Esophagus squamous epithelium (tissue), 4 donors: ENCODE results near the gene WLS.

Experiments
- CTCF ChIP-seq, 6 experiments: fragments of 450-650 bp in 4 of 6; fragments of 200-600 bp in 2 of 6; sonication (generic) in 2 of 6; IDR thresholded peaks; one replicate each; pipeline ENCODE4 v1.5.1; 2016 to 2019; ENCODE audit warnings: antibody characterized with exemption in 6 of 6, mild to moderate bottlenecking in 4 of 6, moderate library complexity in 4 of 6
- POLR2A ChIP-seq, 4 donors: fragments of 450-650 bp; IDR thresholded peaks; one replicate each; pipeline ENCODE4 v1.6.1; 2017; ENCODE audit warnings: antibody characterized with exemption in 4 of 4, mild to moderate bottlenecking in 4 of 4, moderate library complexity in 3 of 4

DNA sequence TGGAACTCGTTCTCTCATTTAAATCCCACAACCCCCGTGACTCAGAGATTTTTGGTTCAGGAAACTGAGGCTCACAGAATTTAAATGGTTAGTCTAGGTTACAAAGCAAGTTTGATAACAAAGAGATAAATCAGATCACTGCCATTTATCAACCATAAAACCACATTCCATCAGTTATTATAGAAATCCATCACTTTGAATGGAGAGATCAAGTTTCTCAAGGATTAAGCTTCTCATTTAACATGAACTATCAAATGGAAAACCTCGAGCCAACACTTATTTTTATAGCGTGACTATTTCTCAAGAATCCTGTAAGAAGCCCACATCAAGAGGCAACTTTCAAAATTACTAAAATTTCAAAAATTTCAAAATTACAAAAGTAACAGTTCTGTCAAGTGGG lies 11.9 kb downstream of the WLS start:
- TF ChIP-seq CTCF (IDR thresholded peaks at IDR 0.05) (no peak), POLR2A (IDR thresholded peaks at IDR 0.05) (no peak)
